ENCODE results near the gene SLC10A1.

SLC10A1 gene

GRCh38 chr14:69808919-69809808 is 12.1 kb upstream of the SLC10A1 start:
- no peak for DNase-seq

- no peak for DNase-seq
Observed at GRCh38 chr14:69807192-69807591, 10.2 kb upstream of the SLC10A1 start.

GRCh38 chr14:69804902-69805301 is 7.9 kb upstream of the SLC10A1 start:
- no peak for DNase-seq

- DNase-seq: no peak
Observed at GRCh38 chr14:69803753-69804152, 6.7 kb upstream of the SLC10A1 start.

GRCh38 chr14:69798339-69798735 is 1.3 kb upstream of the SLC10A1 start:
- no peak for DNase-seq

- no peak for DNase-seq
Observed at GRCh38 chr14:69797573-69798338, 715 bp upstream of the SLC10A1 start.

- DNase-seq: no peak
Observed at GRCh38 chr14:69795691-69796090, 1.4 kb downstream of the SLC10A1 start.

- DNase-seq: no peak
Observed at GRCh38 chr14:69794791-69795190, 2.2 kb downstream of the SLC10A1 start.

- DNase-seq: no peak
Observed at GRCh38 chr14:69792887-69793421, 4.1 kb downstream of the SLC10A1 start.

- no peak for DNase-seq
Observed at GRCh38 chr14:69789118-69789640, 7.9 kb downstream of the SLC10A1 start.

- DNase-seq: no peak
Observed at GRCh38 chr14:69786603-69787002, 10.4 kb downstream of the SLC10A1 start.

GRCh38 chr14:69784942-69785341 is 12.1 kb downstream of the SLC10A1 start:
- DNase-seq: no peak

GRCh38 chr14:69780952-69781351 is 16.1 kb downstream of the SLC10A1 start:
- no peak for DNase-seq

GRCh38 chr14:69780092-69780491 is 16.9 kb downstream of the SLC10A1 start:
- DNase-seq: no peak

- no peak for DNase-seq
Observed at GRCh38 chr14:69779088-69779487, 18.0 kb downstream of the SLC10A1 start.

GRCh38 chr14:69776875-69777453 is 20.1 kb downstream of the SLC10A1 start:
- no peak for DNase-seq

- no peak for DNase-seq
Observed at GRCh38 chr14:69775012-69775411, 22.0 kb downstream of the SLC10A1 start.

- DNase-seq: no peak
Observed at GRCh38 chr14:69773571-69774276, 23.3 kb downstream of the SLC10A1 start.

- DNase-seq: no peak
Observed at GRCh38 chr14:69772082-69773017, 24.7 kb downstream of the SLC10A1 start.

GRCh38 chr14:69771136-69771535 is 25.9 kb downstream of the SLC10A1 start:
- no peak for DNase-seq

GRCh38 chr14:69770559-69770958 is 26.5 kb downstream of the SLC10A1 start:
- no peak for DNase-seq
